OCI-LY7 (cell line): ENCODE data around the gene CCDC30.

Experiments used
- EZH2phosphoT487 ChIP-seq: fragments of 200-600 bp; sonication (generic); IDR thresholded peaks from 2 replicates; pipeline ENCODE4 v1.6.1; 2018; ENCODE audit warnings: low read depth, borderline replicate concordance, mild to moderate bottlenecking, mixed run types, antibody characterized with exemption, low read length, moderate library complexity, mixed read lengths
- TF ChIP-seq, protein P1 (sequence below): fragments of 200-600 bp; sonication (generic); conservative IDR thresholded peaks from 2 replicates; pipeline ENCODE4 v1.5.1; 2014; ENCODE audit warnings: mild to moderate bottlenecking, antibody characterized with exemption, low read length, moderate library complexity, mixed read lengths

DNA sequence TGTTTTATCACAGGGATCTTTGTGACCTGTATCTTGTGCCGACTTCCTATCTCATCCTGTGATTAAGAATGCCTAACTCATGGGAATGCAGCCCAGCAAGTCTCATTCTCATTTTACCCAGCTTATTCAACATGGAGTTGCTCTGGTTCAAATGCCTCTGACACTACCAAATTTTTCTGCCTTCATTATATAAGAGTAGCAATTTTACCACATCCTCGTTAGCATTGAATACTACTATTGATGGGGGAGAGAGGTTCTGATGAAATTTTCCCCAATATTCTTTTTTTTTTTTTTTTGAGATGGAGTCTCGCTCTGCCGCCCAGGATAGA, 150.7 kb downstream of the CCDC30 start:
- no peak for TF ChIP-seq EZH2phosphoT487
- TF ChIP-seq, protein P1, sequence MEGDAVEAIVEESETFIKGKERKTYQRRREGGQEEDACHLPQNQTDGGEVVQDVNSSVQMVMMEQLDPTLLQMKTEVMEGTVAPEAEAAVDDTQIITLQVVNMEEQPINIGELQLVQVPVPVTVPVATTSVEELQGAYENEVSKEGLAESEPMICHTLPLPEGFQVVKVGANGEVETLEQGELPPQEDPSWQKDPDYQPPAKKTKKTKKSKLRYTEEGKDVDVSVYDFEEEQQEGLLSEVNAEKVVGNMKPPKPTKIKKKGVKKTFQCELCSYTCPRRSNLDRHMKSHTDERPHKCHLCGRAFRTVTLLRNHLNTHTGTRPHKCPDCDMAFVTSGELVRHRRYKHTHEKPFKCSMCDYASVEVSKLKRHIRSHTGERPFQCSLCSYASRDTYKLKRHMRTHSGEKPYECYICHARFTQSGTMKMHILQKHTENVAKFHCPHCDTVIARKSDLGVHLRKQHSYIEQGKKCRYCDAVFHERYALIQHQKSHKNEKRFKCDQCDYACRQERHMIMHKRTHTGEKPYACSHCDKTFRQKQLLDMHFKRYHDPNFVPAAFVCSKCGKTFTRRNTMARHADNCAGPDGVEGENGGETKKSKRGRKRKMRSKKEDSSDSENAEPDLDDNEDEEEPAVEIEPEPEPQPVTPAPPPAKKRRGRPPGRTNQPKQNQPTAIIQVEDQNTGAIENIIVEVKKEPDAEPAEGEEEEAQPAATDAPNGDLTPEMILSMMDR, result no peak
